GM12878 (cell line): ENCODE data around the gene LILRB4. TPM values are rescaled to one million over a fixed set of nuclear protein-coding genes. Genes with fewer than 3 reads are reported as not detected.

Experiments used
- ATAC-seq: fragments of 200-7000 bp; cut with Tn5 transposase; 3 replicates; pipeline ENCODE4 v1.9.1; 2020; ENCODE audit warnings: mild to moderate bottlenecking, moderate library complexity
- BruUV-seq: library from RNA; stranded (reverse); fragments of 400-500 nt; replicated peaks from 2 replicates; lab custom pipeline; 2021; lab: Mats Ljungman, UMichigan
- CTCF ChIA-PET: fragments of 300-600 bp; sonication (Branson Sonifier 250); formaldehyde crosslinking; extraction: SDS; loops from one replicate; lab custom pipeline; 2021; ENCODE audit warnings: inconsistent platforms; lab: Yijun Ruan, JAX
- POLR2A ChIA-PET: fragments of 350-600 bp; formaldehyde crosslinking; extraction: SDS; loops from one replicate; lab custom pipeline; 2021; ENCODE audit warnings: inconsistent platforms; lab: Charles Lee
- RAD21 ChIA-PET: fragments of 300-600 bp; sonication (Branson Sonifier 250); formaldehyde crosslinking; loops from one replicate; lab custom pipeline; 2023; ENCODE audit warnings: antibody characterized with exemption; ENCODE audit not compliant: unreplicated experiment; lab: Charles Lee
- SMC1A ChIA-PET: fragments of 300-600 bp; sonication (Branson Sonifier 250); formaldehyde crosslinking; loops from one replicate; lab custom pipeline; 2023; ENCODE audit not compliant: unreplicated experiment, uncharacterized antibody; lab: Charles Lee
- DNase-seq: peaks from one replicate; pipeline ENCODE4 v3.0.0-alpha.2; 2011; ENCODE audit warnings: low read depth, low spot score
- FAIRE-seq: peaks from 3 replicates; lab custom pipeline; 2011; peaks lifted over from hg19 to GRCh38; lab: Jason Lieb, UNC
- H2AFZ ChIP-seq: 2 replicates; pipeline ENCODE4 v1.6.0; 2011; ENCODE audit warnings: low read depth, low read length, control low read depth; ENCODE audit not compliant: control insufficient read depth
- H3K27ac ChIP-seq: 2 replicates; pipeline ENCODE4 v1.5.1; 2011; ENCODE audit warnings: control low read depth; ENCODE audit not compliant: control insufficient read depth, insufficient read depth
- H3K27me3 ChIP-seq, 2 experiments: replicated peaks in 1 of 2; 2 replicates each; pipeline versions ENCODE4 v1.6.0 to v1.6.1; 2011; ENCODE audit warnings: low read length in 1 of 2; ENCODE audit not compliant: control insufficient read depth in 2 of 2, insufficient read depth in 2 of 2
- H3K36me3 ChIP-seq, 2 experiments: 2 replicates each; pipeline ENCODE4 v1.5.1; 2011; ENCODE audit warnings: low read length in 1 of 2; ENCODE audit not compliant: control insufficient read depth in 2 of 2, insufficient read depth in 2 of 2
- H3K4me1 ChIP-seq: 2 replicates; pipeline ENCODE4 v1.6.1; 2011; ENCODE audit warnings: mild to moderate bottlenecking, low read length, moderate library complexity, mixed read lengths; ENCODE audit not compliant: control insufficient read depth, insufficient read depth
- H3K4me2 ChIP-seq: 2 replicates; pipeline ENCODE4 v1.6.0; 2011; ENCODE audit warnings: control low read depth; ENCODE audit not compliant: control insufficient read depth, insufficient read depth
- H3K4me3 ChIP-seq: fragments of 200-600 bp; sonication (generic); 2 replicates; pipeline ENCODE4 v1.5.1; 2016
- H3K79me2 ChIP-seq: 2 replicates; pipeline ENCODE4 v1.6.0; 2011; ENCODE audit warnings: low read length; ENCODE audit not compliant: control insufficient read depth, insufficient read depth
- H3K9ac ChIP-seq: 2 replicates; pipeline ENCODE4 v1.8.0; 2011; ENCODE audit warnings: low read length, control low read depth, mixed read lengths; ENCODE audit not compliant: control insufficient read depth, insufficient read depth
- H3K9me3 ChIP-seq: replicated peaks from 3 replicates; pipeline ENCODE4 v1.5.1; 2011; ENCODE audit warnings: mild to moderate bottlenecking, low read length; ENCODE audit not compliant: control insufficient read depth, insufficient read depth
- H4K20me1 ChIP-seq: 2 replicates; pipeline ENCODE4 v1.6.0; 2011; ENCODE audit not compliant: control insufficient read depth, insufficient read depth
- BHLHE40 ChIP-seq, 2 experiments: fragments of 450-650 bp in 1 of 2; IDR thresholded peaks; 2 replicates each; pipeline ENCODE4 v1.6.1; 2011 to 2017; ENCODE audit warnings: low read depth in 2 of 2, borderline replicate concordance in 1 of 2, improper control_type of control experiment in 1 of 2, low read length in 1 of 2, mild to moderate bottlenecking in 1 of 2
- GATAD2B ChIP-seq: fragments of 450-650 bp; conservative IDR thresholded peaks from 2 replicates; pipeline ENCODE4 v1.6.1; 2017; ENCODE audit warnings: low read depth, mild to moderate bottlenecking, moderate library complexity
- KLF5 ChIP-seq: fragments of 450-650 bp; IDR thresholded peaks from 2 replicates; pipeline ENCODE4 v1.6.1; 2014; ENCODE audit warnings: mild to moderate bottlenecking; ENCODE audit not compliant: partially characterized antibody
- LARP7 ChIP-seq: fragments of 450-650 bp; IDR thresholded peaks from 2 replicates; pipeline ENCODE4 v1.6.1; 2017; ENCODE audit warnings: mild to moderate bottlenecking
- NFIC ChIP-seq: IDR thresholded peaks from 2 replicates; pipeline ENCODE4 v1.6.1; 2012; ENCODE audit warnings: low read depth, mild to moderate bottlenecking, inconsistent platforms, low read length, moderate library complexity
- NFYA ChIP-seq: IDR thresholded peaks from 2 replicates; pipeline ENCODE4 v1.6.1; 2011; ENCODE audit warnings: low read depth, mild to moderate bottlenecking, low read length, improper control_type of control experiment, borderline replicate concordance
- RB1 ChIP-seq: fragments of 450-650 bp; formaldehyde crosslinking; IDR thresholded peaks from 2 replicates; pipeline ENCODE4 v1.6.1; 2017; ENCODE audit warnings: mild to moderate bottlenecking, borderline replicate concordance
- TAF1 ChIP-seq: IDR thresholded peaks from 2 replicates; pipeline ENCODE4 v1.6.1; 2011; ENCODE audit warnings: mild to moderate bottlenecking, low read depth, low read length, borderline replicate concordance
- YBX1 ChIP-seq: fragments of 450-650 bp; IDR thresholded peaks from 2 replicates; pipeline ENCODE4 v1.6.1; 2016; ENCODE audit warnings: antibody characterized with exemption
- WGBS: methylation state at CpG from one replicate; pipeline ENCODE4 v1.1.6; 2016; ENCODE audit warnings: low lambda C conversion rate; ENCODE audit not compliant: insufficient replicate concordance, insufficient coverage; ENCODE audit errors: missing lambda C conversion rate; 5-methylcytosine and 5-hydroxymethylcytosine counted together
- in situ Hi-C: fragments of 300-500 bp; cut with MboI; formaldehyde crosslinking; loops from 9 replicates; pipeline ENCODE4 v1.14.3; 2018; ENCODE audit warnings: mixed read lengths
- intact Hi-C: fragments of 100-400 bp; cut with micrococcal nuclease; formaldehyde crosslinking; loops from one replicate; pipeline ENCODE4 v1.14.2; 2022; ENCODE audit not compliant: unreplicated experiment
- polyA plus RNA-seq, 11 experiments: library from polyadenylated mRNA; depleted of rRNA in 4 of 11; unstranded in 6 of 11; stranded (reverse) in 5 of 11; fragments of >200 nt; fragmentation: Nextera tagmentation in 4 of 11; fragmentation: Illumina TruSeq in 1 of 11; extraction: Ambion mirVana in 4 of 11; extraction: Trizol in 1 of 11; gene quantifications; 1 replicate in 1 of 11; 2 replicates in 10 of 11; pipeline versions ENCODE4 v1.2.1 to v1.2.3, GENCODE V29; 2011 to 2016; ENCODE audit warnings: inconsistent platforms in 2 of 11, missing spikeins in 2 of 11, low read depth in 1 of 11
- total RNA-seq, 4 experiments: library from RNA; depleted of rRNA in 3 of 4; stranded (reverse); fragments of >200 nt in 3 of 4; fragmentation: Illumina TruSeq in 1 of 4; extraction: Trizol in 1 of 4; gene quantifications; 2 replicates each; pipeline versions ENCODE4 v1.2.1 to v1.2.3, GENCODE V29; 2013 to 2021
- TF ChIP-seq, protein P1 (sequence below): fragments of 450-650 bp; IDR thresholded peaks from 2 replicates; pipeline ENCODE4 v1.6.1; 2017; ENCODE audit warnings: mild to moderate bottlenecking, moderate library complexity
- TF ChIP-seq, protein P2 (sequence below): IDR thresholded peaks from 2 replicates; pipeline ENCODE4 v1.6.1; 2012; ENCODE audit warnings: mild to moderate bottlenecking, low read depth, low read length
- TF ChIP-seq, protein P3 (sequence below): IDR thresholded peaks from 2 replicates; pipeline ENCODE4 v1.6.1; 2012; ENCODE audit warnings: low read depth, low read length, improper control_type of control experiment
- TF ChIP-seq, protein P4 (sequence below): fragments of 450-650 bp; IDR thresholded peaks from 2 replicates; pipeline ENCODE4 v1.6.1; 2014; ENCODE audit warnings: mild to moderate bottlenecking

The LILRB4 gene
- total and polyA plus RNA-seq, 10 of the 15 experiments (the other 5 are each of a cell fraction or from before 2014, with no cell fraction given), result 2.0 to 39.8 (median 16.0) TPM

DNA sequence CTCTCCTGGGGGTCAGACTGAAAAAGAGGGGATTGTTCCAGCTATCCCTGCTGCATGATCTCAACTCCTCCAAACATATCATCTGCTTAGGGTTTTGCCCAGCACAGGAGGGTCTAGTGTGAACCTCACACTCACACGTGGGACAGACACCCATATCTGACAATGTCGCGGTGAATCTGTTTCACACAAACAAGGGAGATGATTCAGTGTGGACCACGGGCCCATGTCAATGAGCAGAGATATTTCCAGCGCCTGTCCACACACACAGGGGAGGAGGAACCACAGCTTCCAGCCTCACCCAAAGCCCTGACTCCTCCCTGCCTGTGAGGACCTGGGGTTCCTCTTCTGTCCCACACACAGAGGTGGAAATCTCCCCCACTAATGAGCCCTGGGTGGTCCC is 31.9 kb downstream of the LILRB4 start (continued):
- TF ChIP-seq, protein P1, sequence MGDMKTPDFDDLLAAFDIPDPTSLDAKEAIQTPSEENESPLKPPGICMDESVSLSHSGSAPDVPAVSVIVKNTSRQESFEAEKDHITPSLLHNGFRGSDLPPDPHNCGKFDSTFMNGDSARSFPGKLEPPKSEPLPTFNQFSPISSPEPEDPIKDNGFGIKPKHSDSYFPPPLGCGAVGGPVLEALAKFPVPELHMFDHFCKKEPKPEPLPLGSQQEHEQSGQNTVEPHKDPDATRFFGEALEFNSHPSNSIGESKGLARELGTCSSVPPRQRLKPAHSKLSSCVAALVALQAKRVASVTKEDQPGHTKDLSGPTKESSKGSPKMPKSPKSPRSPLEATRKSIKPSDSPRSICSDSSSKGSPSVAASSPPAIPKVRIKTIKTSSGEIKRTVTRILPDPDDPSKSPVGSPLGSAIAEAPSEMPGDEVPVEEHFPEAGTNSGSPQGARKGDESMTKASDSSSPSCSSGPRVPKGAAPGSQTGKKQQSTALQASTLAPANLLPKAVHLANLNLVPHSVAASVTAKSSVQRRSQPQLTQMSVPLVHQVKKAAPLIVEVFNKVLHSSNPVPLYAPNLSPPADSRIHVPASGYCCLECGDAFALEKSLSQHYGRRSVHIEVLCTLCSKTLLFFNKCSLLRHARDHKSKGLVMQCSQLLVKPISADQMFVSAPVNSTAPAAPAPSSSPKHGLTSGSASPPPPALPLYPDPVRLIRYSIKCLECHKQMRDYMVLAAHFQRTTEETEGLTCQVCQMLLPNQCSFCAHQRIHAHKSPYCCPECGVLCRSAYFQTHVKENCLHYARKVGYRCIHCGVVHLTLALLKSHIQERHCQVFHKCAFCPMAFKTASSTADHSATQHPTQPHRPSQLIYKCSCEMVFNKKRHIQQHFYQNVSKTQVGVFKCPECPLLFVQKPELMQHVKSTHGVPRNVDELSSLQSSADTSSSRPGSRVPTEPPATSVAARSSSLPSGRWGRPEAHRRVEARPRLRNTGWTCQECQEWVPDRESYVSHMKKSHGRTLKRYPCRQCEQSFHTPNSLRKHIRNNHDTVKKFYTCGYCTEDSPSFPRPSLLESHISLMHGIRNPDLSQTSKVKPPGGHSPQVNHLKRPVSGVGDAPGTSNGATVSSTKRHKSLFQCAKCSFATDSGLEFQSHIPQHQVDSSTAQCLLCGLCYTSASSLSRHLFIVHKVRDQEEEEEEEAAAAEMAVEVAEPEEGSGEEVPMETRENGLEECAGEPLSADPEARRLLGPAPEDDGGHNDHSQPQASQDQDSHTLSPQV, result no peak
- TF ChIP-seq, protein P2, sequence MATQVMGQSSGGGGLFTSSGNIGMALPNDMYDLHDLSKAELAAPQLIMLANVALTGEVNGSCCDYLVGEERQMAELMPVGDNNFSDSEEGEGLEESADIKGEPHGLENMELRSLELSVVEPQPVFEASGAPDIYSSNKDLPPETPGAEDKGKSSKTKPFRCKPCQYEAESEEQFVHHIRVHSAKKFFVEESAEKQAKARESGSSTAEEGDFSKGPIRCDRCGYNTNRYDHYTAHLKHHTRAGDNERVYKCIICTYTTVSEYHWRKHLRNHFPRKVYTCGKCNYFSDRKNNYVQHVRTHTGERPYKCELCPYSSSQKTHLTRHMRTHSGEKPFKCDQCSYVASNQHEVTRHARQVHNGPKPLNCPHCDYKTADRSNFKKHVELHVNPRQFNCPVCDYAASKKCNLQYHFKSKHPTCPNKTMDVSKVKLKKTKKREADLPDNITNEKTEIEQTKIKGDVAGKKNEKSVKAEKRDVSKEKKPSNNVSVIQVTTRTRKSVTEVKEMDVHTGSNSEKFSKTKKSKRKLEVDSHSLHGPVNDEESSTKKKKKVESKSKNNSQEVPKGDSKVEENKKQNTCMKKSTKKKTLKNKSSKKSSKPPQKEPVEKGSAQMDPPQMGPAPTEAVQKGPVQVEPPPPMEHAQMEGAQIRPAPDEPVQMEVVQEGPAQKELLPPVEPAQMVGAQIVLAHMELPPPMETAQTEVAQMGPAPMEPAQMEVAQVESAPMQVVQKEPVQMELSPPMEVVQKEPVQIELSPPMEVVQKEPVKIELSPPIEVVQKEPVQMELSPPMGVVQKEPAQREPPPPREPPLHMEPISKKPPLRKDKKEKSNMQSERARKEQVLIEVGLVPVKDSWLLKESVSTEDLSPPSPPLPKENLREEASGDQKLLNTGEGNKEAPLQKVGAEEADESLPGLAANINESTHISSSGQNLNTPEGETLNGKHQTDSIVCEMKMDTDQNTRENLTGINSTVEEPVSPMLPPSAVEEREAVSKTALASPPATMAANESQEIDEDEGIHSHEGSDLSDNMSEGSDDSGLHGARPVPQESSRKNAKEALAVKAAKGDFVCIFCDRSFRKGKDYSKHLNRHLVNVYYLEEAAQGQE, result no peak
- TF ChIP-seq TAF1, result no peak

DNA sequence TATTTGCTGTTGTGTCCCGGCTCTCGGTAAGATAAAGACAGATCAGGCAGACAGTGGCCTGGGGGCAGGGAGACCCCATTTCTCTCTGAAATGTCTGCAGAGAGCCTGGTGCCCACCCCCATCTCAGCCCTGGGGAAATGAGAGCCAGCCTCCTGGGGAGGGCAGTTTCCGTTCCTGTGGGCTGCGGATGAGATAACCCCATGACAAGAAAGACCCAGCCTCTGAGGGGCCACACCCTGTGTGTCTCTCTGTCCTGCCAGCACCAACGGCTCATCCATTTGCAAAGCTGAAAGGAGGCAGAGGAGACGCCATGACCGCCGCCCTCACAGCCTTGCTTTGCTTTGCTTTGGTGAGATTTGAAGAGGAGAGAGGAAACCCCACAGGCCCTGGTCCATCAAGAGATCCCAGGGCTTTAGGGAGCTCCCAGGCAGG is 33.3 kb downstream of the LILRB4 start:
- Histone ChIP-seq H3K9me3 (no peaks in the 10 kb centered on the region), H3K79me2 (no peaks in the 10 kb centered on the region), H3K36me3 (no peaks in the 10 kb centered on the region), H3K9ac (no peak overlapping the region), H3K4me2 (no peak overlapping the region), H4K20me1 (no peaks in the 10 kb centered on the region)
- ATAC-seq, result no peak
- in situ Hi-C loops, result no loop called here
- POLR2A ChIA-PET, result no interaction called here
- CTCF ChIA-PET, result no interaction called here
- no peak for FAIRE-seq
- no TSS peak for BruUV-seq
- WGBS, result 28% methylated on average over 8 of the region's 8 CpGs
- DNase-seq, result no peak
- TF ChIP-seq NFIC, result no peak
- TF ChIP-seq, protein P3, sequence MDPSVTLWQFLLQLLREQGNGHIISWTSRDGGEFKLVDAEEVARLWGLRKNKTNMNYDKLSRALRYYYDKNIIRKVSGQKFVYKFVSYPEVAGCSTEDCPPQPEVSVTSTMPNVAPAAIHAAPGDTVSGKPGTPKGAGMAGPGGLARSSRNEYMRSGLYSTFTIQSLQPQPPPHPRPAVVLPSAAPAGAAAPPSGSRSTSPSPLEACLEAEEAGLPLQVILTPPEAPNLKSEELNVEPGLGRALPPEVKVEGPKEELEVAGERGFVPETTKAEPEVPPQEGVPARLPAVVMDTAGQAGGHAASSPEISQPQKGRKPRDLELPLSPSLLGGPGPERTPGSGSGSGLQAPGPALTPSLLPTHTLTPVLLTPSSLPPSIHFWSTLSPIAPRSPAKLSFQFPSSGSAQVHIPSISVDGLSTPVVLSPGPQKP, result no peak
- no peak for TF ChIP-seq RB1
- TF ChIP-seq BHLHE40 (IDR thresholded peaks at IDR 0.05; ENCODE audit: borderline replicate concordance in 1 of 2, low read depth in 2 of 2, low read length in 1 of 2), result no peak
- TF ChIP-seq NFYA, result no peak
- TF ChIP-seq, protein P4, sequence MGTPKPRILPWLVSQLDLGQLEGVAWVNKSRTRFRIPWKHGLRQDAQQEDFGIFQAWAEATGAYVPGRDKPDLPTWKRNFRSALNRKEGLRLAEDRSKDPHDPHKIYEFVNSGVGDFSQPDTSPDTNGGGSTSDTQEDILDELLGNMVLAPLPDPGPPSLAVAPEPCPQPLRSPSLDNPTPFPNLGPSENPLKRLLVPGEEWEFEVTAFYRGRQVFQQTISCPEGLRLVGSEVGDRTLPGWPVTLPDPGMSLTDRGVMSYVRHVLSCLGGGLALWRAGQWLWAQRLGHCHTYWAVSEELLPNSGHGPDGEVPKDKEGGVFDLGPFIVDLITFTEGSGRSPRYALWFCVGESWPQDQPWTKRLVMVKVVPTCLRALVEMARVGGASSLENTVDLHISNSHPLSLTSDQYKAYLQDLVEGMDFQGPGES, result no peak
- TF ChIP-seq YBX1, result no peak
- TF ChIP-seq GATAD2B, result no peak
- TF ChIP-seq KLF5, result no peak
- no peak for TF ChIP-seq LARP7
- TF ChIP-seq, all 136 proteins: peak for 0
- intact Hi-C loops, result no loop called here
- Histone ChIP-seq H3K27me3 (no peaks in the 10 kb centered on the region), H3K4me3 (no peak overlapping the region), H3K27ac (no peak overlapping the region), H2AFZ (no peak overlapping the region), H3K4me1 (no peaks in the 10 kb centered on the region)
- ChIA-PET SMC1A (interaction anchor here (0.6 kb wide), 1 partner anchor 11 kb away, joined by 3 read pairs; no protein-coding TSS in a partner anchor), RAD21 (no interaction called here)
